HUES6 (cell line): ENCODE data around the gene BRWD1.

Experiments used
- H3K27ac ChIP-seq: 2 replicates; pipeline ENCODE4 v1.7.0; 2013; ENCODE audit warnings: low read depth, mild to moderate bottlenecking, low read length, inconsistent platforms
- H3K27me3 ChIP-seq: 2 replicates; pipeline ENCODE4 v1.6.1; 2013; ENCODE audit warnings: low read length; ENCODE audit not compliant: control insufficient read depth, insufficient read depth
- H3K36me3 ChIP-seq: 2 replicates; pipeline ENCODE4 v1.6.1; 2013; ENCODE audit warnings: low read length; ENCODE audit not compliant: control insufficient read depth, insufficient read depth
- H3K4me1 ChIP-seq: 2 replicates; pipeline ENCODE4 v1.6.1; 2013; ENCODE audit warnings: low read length; ENCODE audit not compliant: control insufficient read depth, insufficient read depth
- H3K4me3 ChIP-seq: 2 replicates; pipeline ENCODE4 v1.5.1; 2013; ENCODE audit warnings: low read depth, low read length
- H3K9ac ChIP-seq: one replicate; pipeline ENCODE4 v1.6.1; 2013; ENCODE audit warnings: mild to moderate bottlenecking, low read length
- H3K9me3 ChIP-seq: 2 replicates; pipeline ENCODE4 v1.6.1; 2013; ENCODE audit warnings: low read depth, low read length; ENCODE audit not compliant: control insufficient read depth, insufficient read depth

Gene BRWD1

DNA sequence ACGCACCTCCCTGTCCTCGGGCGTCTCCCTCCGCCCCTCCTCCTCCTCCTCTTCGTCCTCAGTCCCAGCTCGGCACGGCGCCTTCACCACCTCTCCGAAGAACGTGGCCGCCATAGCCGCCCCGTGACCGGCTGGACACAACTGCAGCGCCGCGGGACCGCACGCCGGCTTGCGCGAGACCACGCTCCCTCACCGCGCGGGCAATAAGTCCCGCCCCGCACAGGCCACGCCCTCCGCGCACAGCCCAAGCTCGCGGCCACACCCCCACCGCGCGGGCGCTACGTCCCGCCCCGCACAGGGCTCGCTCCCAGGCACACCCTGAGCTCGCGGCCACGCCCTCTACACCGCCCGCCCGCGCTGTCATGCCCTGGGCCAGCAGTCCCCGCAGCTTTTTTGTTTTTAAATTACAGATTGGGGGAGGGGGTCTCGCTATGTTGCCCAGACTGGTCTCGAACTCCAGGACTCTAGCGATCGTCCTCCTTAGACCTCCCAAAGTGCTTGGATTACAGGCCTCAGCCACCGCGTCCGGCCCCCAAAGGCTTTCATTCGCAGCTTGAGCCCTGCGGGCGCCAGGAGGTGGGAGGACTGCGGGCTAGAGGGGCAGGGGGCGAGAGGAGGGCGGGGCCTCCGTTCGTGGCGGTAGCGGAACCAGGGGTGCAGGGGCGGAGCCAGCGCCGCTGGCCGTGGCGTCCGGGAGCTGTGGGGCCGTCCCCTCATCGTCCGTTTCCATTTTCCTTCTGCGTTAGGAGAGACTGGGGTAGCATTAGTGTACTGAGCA, 130.0 kb downstream of the BRWD1 start, which contains the start of gene PSMG1:
Gene PSMG1 (minus strand): TSS at position 180 of the 778 bp plus-strand sequence. CDS start 66 bp downstream, at position 114.
- Histone ChIP-seq H3K9me3 (no peaks in the 10 kb centered on the region), H3K36me3 (peaks cover 23% of the 10 kb centered on the region), H3K4me1 (peaks cover 9% of the 10 kb centered on the region; the same call in 1 of the 2 replicates), H3K27ac (peak within 1 kb of the TSS; percentile 31; the same call in 1 of the 2 replicates), H3K27me3 (no peaks in the 10 kb centered on the region), H3K4me3 (peak within 1 kb of the TSS; percentile 76), H3K9ac (peak within 1 kb of the TSS; percentile 86)

DNA sequence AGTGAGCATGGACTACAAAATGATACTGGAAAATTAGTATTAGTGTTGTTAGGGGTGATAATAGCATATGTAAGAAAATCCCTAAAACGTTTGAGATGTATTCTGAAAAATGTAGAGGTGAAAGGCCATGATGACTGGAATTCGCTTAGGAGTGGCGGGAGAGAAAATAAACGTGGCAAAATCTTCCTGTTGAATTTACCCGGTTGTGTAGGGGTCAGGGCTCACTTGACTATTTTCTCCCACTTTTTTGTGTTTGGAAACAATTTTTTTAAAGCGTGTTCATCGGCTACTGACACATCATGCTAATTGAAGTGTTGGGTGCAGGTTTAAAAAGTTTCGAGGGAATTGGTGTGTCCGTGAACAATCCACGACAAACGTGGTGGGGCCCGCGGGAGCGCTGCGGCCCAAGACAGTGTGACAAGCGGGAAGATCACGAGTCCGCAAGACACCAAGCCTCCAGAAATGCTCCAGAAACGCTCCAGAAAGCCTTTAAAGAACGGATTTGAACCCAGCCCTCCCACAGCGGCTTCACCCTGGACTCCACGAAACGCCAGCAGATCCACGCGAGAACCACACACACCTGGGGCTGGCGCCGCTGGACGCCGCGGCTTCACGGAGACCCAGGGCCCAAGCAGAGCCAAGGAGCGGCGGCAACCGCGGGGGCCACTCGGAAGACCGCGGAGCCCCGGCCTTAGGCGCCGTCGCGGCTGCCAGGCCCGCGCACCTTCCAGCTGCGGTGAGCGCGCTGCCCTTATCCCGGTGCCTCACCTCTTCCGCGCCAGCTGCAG, 130.8 kb downstream of the BRWD1 start:
- peak overlapping the region; percentile 1; the same call in 1 of the 2 replicates for H3K27ac ChIP-seq
- H3K9me3 ChIP-seq, result no peaks in the 10 kb centered on the region
- H3K27me3 ChIP-seq, result no peaks in the 10 kb centered on the region
- peak overlapping the region; percentile 86 for H3K9ac ChIP-seq
- H3K4me3 ChIP-seq, result peak overlapping the region; percentile 76
- peaks cover 29% of the 10 kb centered on the region for H3K36me3 ChIP-seq
- peaks cover 9% of the 10 kb centered on the region; the same call in 1 of the 2 replicates for H3K4me1 ChIP-seq

DNA sequence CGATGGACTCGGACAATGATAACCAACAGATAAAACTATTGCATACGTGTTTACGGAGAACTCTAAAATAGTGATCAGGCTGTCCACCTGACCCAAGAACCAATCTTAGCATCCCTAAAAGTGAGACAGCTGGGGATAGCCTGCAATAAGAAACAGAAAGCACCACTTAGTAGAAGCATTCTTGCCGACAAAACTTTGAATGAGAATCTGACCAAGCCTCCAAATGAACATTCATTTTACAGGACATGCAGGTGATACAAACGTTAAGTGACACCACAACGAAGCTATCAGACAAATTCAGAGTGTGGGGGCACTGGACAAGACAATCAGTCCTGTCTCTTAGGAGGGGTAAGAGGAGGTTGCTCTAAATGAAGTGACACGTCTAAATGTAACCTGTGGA, 131.4 kb downstream of the BRWD1 start:
- no peak overlapping the region for H3K27ac ChIP-seq
- peak overlapping the region; percentile 86 for H3K9ac ChIP-seq
- no peaks in the 10 kb centered on the region for H3K9me3 ChIP-seq
- H3K4me1 ChIP-seq, result peaks cover 9% of the 10 kb centered on the region; the same call in 1 of the 2 replicates
- H3K27me3 ChIP-seq, result no peaks in the 10 kb centered on the region
- peaks cover 31% of the 10 kb centered on the region for H3K36me3 ChIP-seq
- H3K4me3 ChIP-seq, result peak overlapping the region; percentile 76

DNA sequence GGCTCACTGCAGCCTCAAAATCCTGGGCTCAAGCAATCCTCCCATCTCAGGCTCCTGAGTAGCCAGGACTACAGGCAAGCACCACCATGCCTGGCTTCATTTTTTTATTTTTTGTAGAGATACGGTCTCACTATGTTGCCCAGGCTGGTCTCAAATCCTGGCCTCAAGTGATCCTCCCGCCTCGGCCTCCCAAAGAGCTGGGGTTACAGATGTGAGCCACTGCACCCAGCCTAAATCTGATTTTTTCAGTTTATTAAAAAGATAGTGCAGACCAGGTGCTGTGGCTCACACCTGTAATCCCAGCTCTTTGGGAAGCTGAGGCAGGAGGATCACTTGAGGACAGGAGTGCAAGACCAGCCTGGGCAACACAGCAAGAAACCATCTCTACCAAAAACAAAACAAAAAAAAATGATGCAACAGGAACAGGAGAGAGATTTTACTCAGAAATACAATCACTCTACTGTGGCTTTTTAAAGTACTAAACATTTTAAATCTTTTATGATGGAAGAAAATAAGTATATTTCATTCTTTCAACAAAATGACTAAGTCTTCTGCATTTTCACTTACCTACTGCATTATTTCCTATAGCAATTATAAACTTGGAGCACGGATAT, 132.1 kb downstream of the BRWD1 start:
- H3K27ac ChIP-seq, result no peak overlapping the region
- peaks cover 9% of the 10 kb centered on the region; the same call in 1 of the 2 replicates for H3K4me1 ChIP-seq
- no peaks in the 10 kb centered on the region for H3K9me3 ChIP-seq
- H3K36me3 ChIP-seq, result peaks cover 35% of the 10 kb centered on the region
- H3K27me3 ChIP-seq, result no peaks in the 10 kb centered on the region
- no peak overlapping the region for H3K9ac ChIP-seq
- no peak overlapping the region for H3K4me3 ChIP-seq

DNA sequence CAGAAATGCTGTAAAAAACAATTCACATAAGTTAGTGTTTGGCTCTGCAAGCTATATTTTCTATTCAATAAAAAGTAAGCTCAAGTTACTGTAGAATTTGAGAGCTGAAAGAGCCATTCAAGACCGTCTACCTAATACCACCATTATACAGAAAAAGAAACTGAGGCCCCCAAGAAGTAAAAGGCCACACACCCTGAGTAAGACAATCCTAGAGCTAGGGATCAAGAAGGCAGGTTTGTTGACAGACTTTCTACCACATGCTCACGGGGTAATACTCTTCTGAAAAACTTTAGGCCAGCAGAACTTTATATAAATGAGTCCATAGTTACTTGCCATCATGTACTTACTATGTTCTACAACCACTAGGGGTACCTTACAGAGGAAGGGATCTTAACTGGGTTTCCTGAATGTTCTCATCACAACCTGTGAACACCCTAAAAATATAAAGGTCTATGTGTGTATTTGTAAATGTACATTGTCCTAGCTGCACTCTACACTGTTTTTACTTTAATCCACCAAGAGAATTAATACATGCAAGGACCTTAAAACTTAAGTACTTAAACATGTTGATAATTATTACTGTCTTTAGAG, 132.9 kb downstream of the BRWD1 start:
- Histone ChIP-seq H3K9me3 (no peaks in the 10 kb centered on the region), H3K27me3 (no peaks in the 10 kb centered on the region), H3K4me1 (peaks cover 9% of the 10 kb centered on the region; the same call in 1 of the 2 replicates), H3K36me3 (peaks cover 41% of the 10 kb centered on the region), H3K9ac (no peak overlapping the region), H3K4me3 (no peak overlapping the region), H3K27ac (no peak overlapping the region)

DNA sequence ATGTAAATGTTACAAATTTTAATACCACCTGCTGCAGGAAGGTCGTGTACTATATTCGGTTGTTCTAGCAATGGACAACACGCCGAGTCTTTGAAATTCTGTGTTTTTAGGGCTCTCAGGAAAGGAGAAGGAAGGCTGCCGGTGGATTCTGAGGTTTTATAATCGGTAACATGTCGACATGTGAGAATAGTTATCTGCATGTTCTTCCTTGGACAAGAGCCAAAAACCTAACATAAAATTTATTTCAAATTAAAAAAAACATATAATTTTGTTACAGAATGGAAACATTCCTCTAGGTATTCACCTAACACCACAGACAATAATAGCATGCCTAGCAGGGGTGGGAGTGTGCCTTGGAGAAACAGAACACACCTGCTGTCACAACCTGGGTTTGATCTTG, 135.0 kb downstream of the BRWD1 start:
- Histone ChIP-seq H3K9me3 (no peaks in the 10 kb centered on the region), H3K4me3 (no peak overlapping the region), H3K27ac (no peak overlapping the region), H3K9ac (no peak overlapping the region), H3K4me1 (peaks cover 5% of the 10 kb centered on the region; the same call in 1 of the 2 replicates), H3K36me3 (peaks cover 56% of the 10 kb centered on the region), H3K27me3 (no peaks in the 10 kb centered on the region)

DNA sequence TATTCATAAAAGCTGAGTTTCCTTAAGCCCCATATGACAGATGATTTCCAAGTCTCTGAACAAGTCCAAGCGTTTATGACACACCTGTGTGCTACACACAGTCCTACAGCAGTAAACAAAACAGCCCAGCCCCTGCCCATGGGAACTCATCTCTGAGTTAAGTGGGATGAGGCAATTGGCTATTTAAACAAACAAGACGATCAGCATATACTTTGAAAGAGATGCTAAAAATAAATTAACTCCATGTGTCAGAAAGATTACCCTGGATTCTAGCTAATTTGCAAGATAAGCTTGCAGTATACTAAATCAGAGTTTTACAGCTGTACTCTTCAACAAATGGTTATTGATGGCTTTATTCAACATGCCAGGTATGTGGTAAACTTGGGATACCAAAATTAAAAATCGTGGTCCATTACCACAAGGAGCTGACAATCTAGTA, 137.1 kb downstream of the BRWD1 start:
- Histone ChIP-seq H3K36me3 (peaks cover 74% of the 10 kb centered on the region), H3K9me3 (no peaks in the 10 kb centered on the region), H3K27me3 (no peaks in the 10 kb centered on the region), H3K4me3 (no peak overlapping the region), H3K9ac (no peak overlapping the region), H3K4me1 (no peaks in the 10 kb centered on the region), H3K27ac (no peak overlapping the region)

DNA sequence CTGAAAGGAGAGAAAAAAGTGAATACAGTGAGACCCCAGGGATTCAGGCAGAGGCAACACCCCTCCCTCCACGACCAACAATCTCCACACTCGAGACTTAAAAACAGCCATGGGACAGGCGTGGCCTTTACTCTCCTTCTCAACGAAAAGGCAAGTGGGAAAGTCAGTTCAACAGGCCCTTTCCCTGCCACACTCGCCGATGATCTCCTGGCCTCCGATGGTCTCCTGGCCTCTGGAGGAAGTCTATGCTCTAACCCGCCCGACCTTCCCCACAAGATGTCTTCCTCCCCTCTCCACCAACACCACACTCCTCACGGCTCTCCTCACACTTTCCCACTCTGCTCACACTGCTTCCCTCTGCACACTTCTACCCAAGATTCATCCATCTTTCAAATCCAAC, 137.8 kb downstream of the BRWD1 start:
- no peaks in the 10 kb centered on the region for H3K27me3 ChIP-seq
- no peaks in the 10 kb centered on the region for H3K9me3 ChIP-seq
- no peak overlapping the region for H3K27ac ChIP-seq
- no peaks in the 10 kb centered on the region for H3K4me1 ChIP-seq
- no peak overlapping the region for H3K4me3 ChIP-seq
- H3K9ac ChIP-seq, result no peak overlapping the region
- H3K36me3 ChIP-seq, result peaks cover 78% of the 10 kb centered on the region

DNA sequence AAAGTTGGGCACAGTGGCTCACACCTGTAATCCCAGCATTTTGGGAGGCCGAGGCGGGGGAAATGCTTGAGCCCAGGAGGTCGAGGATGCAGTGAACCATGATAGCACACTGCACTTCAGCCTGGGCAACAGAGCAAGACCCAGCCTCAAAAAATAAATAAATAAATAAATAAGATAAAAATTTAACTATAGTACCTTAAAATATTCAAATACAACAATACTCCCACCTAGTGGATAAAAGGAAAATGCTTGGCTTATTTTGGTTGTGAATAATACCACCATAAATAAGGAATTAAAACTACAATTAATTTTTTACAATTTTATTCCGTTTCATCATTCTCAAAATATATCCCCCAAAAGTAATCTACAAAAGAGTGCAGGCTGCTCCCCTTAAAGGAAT, 138.3 kb downstream of the BRWD1 start:
- no peak overlapping the region for H3K4me3 ChIP-seq
- H3K36me3 ChIP-seq, result peaks cover 77% of the 10 kb centered on the region
- no peaks in the 10 kb centered on the region for H3K4me1 ChIP-seq
- no peaks in the 10 kb centered on the region for H3K9me3 ChIP-seq
- H3K27ac ChIP-seq, result no peak overlapping the region
- no peaks in the 10 kb centered on the region for H3K27me3 ChIP-seq
- H3K9ac ChIP-seq, result no peak overlapping the region

DNA sequence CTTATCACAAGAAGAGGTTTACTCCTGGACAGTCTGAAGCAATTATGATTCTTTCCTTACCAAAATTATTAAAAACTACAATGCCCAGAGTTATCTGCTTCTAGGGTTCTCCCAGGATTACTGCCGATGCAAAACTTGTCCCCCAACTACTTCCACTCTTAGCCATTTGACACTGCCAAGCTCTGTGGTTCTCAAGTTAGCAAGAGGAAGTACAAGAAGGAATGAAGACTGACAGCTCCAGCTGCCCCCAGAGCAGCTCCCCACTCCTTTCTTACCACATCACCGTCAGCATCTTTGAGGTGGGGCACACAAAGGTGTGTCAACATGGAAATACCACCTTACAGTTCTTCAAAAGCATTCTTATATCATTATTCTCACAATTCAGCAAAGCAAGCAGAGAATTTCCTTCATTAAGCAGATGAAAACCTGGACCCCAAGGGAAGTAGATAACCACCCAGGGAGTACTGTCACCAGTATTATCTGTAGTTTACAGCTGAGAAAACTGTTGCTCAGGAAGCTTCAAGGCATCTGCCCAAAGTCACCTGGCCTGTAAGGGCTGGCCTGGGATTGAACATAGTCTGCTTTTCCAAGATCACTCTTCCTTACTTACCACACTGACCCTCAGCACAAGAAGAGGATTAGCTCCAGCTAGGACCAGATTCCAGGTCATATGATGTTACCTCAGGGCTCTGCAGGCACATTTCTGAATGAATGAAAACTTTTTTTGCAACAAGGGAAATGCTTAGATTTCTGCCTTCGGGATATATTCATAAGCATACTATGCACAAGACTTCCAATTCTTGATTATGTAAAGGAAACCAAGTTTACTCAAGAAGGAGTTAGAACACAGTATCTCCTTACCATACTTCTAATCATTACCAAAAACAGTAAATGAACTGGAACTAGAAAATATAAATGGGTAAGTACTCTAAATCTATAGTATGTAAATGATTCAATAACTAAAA, 139.4 kb downstream of the BRWD1 start:
- no peaks in the 10 kb centered on the region for H3K9me3 ChIP-seq

More for the DNA sequence above, 139.4 kb downstream of the BRWD1 start:
- H3K9ac ChIP-seq, result no peak overlapping the region
- no peak overlapping the region for H3K4me3 ChIP-seq
- H3K27ac ChIP-seq, result no peak overlapping the region
- no peaks in the 10 kb centered on the region for H3K4me1 ChIP-seq
- H3K36me3 ChIP-seq, result peaks cover 78% of the 10 kb centered on the region
- no peaks in the 10 kb centered on the region for H3K27me3 ChIP-seq
